HepG2 (cell line): Measurements from ENCODE around the gene GGA2. TPM values are rescaled to one million over a fixed set of nuclear protein-coding genes. Genes with fewer than 3 reads are reported as not detected.

ENCODE experiments used
- ATAC-seq: fragments of 200-7000 bp; cut with Tn5 transposase; 3 replicates; pipeline ENCODE4 v1.9.1; 2020; ENCODE audit warnings: mild to moderate bottlenecking, moderate library complexity
- BruUV-seq: library from RNA; stranded (reverse); fragments of 400-500 nt; replicated peaks from 2 replicates; lab custom pipeline; 2021; lab: Mats Ljungman, UMichigan
- CTCF ChIA-PET: fragments of 300-600 bp; formaldehyde crosslinking; extraction: SDS; loops from one replicate; lab custom pipeline; 2021; ENCODE audit warnings: low total read pairs, inconsistent platforms, low intra/inter-chr PET ratio; lab: Yijun Ruan, JAX
- POLR2A ChIA-PET: fragments of 350-600 bp; sonication (Branson Sonifier 250); formaldehyde crosslinking; loops from one replicate; lab custom pipeline; 2020; ENCODE audit warnings: antibody characterized with exemption, inconsistent platforms; lab: Yijun Ruan, JAX
- DNase-seq: peaks from one replicate; pipeline ENCODE4 v3.0.0-alpha.2; 2015; ENCODE audit warnings: low spot score
- FAIRE-seq: peaks from 3 replicates; lab custom pipeline; 2011; peaks lifted over from hg19 to GRCh38; lab: Jason Lieb, UNC
- H2AFZ ChIP-seq: one replicate; pipeline ENCODE4 v1.6.1; 2011; ENCODE audit warnings: low read length, inconsistent platforms
- H3K27ac ChIP-seq: fragments of 300-600 bp; 3 replicates; pipeline ENCODE4 v1.8.0; 2011; ENCODE audit warnings: mixed run types, mild to moderate bottlenecking, mixed read lengths, low read length, inconsistent platforms; ENCODE audit not compliant: insufficient read depth; ENCODE audit errors: extremely low read length
- H3K27me3 ChIP-seq, 2 experiments: fragments of 200-600 bp in 1 of 2; 2 replicates in 1 of 2; 3 replicates in 1 of 2; pipeline versions ENCODE4 v1.6.0 to v1.8.0; 2011; ENCODE audit warnings: low read length in 2 of 2, mild to moderate bottlenecking in 2 of 2, moderate library complexity in 2 of 2, inconsistent platforms in 1 of 2; ENCODE audit not compliant: insufficient read depth in 2 of 2, control insufficient read depth in 1 of 2
- H3K36me3 ChIP-seq, 2 experiments: fragments of 200-600 bp in 1 of 2; replicated peaks in 1 of 2; 2 replicates in 1 of 2; 3 replicates in 1 of 2; pipeline versions ENCODE4 v1.5.1 to v1.8.0; 2011; ENCODE audit warnings: low read length in 2 of 2, inconsistent platforms in 1 of 2; ENCODE audit not compliant: insufficient read depth in 2 of 2, control insufficient read depth in 1 of 2
- H3K4me1 ChIP-seq: 2 replicates; pipeline ENCODE4 v1.5.1; 2012; ENCODE audit warnings: low read length, inconsistent platforms; ENCODE audit not compliant: insufficient read depth
- H3K4me2 ChIP-seq: 2 replicates; pipeline ENCODE4 v1.6.0; 2011; ENCODE audit warnings: low read depth, low read length, inconsistent platforms
- H3K4me3 ChIP-seq, 3 experiments: fragments of 200-600 bp in 1 of 3; sonication (generic), shearing (Covaris generic) in 1 of 3; replicated peaks in 1 of 3; 2 replicates each; pipeline ENCODE4 v1.5.1; 2011 to 2016; ENCODE audit warnings: low read length in 3 of 3, inconsistent platforms in 2 of 3, low read depth in 2 of 3, mild to moderate bottlenecking in 2 of 3, control low read depth in 1 of 3, mixed read lengths in 1 of 3; ENCODE audit not compliant: insufficient read depth in 1 of 3
- H3K79me2 ChIP-seq: one replicate; pipeline ENCODE4 v1.6.1; 2011; ENCODE audit warnings: low read length, inconsistent platforms; ENCODE audit not compliant: insufficient read depth
- H3K9ac ChIP-seq: 2 replicates; pipeline ENCODE4 v1.6.0; 2011; ENCODE audit warnings: mild to moderate bottlenecking, low read depth, low read length, inconsistent platforms; ENCODE audit not compliant: insufficient read depth
- H3K9me3 ChIP-seq: 2 replicates; pipeline ENCODE4 v1.5.1; 2012; ENCODE audit warnings: mild to moderate bottlenecking, low read length
- H4K20me1 ChIP-seq: 2 replicates; pipeline ENCODE4 v1.6.0; 2011; ENCODE audit warnings: inconsistent platforms, mild to moderate bottlenecking, low read length, moderate library complexity; ENCODE audit not compliant: insufficient read depth
- CEBPB ChIP-seq: IDR thresholded peaks from 2 replicates; pipeline ENCODE4 v1.6.1; 2011; ENCODE audit warnings: low read depth, low read length, improper control_type of control experiment, borderline replicate concordance
- ELK4 ChIP-seq: sonication (generic); formaldehyde crosslinking; IDR thresholded peaks from 2 replicates; pipeline ENCODE4 v1.9.0; 2021; ENCODE audit warnings: missing genetic modification reagents, borderline replicate concordance
- MYC ChIP-seq: sonication (generic); formaldehyde crosslinking; IDR thresholded peaks from 2 replicates; pipeline ENCODE4 v1.9.0; 2021; ENCODE audit warnings: missing genetic modification reagents, borderline replicate concordance
- NFIB ChIP-seq: sonication (generic); formaldehyde crosslinking; IDR thresholded peaks from 2 replicates; pipeline ENCODE4 v1.9.0; 2021; ENCODE audit warnings: missing genetic modification reagents, mild to moderate bottlenecking, borderline replicate concordance
- RAD51 ChIP-seq: fragments of 450-650 bp; IDR thresholded peaks from 2 replicates; pipeline ENCODE4 v1.6.1; 2016; ENCODE audit warnings: borderline replicate concordance
- SIN3B ChIP-seq: fragments of 150-350 bp; IDR thresholded peaks from 2 replicates; pipeline ENCODE4 v1.6.1; 2014; ENCODE audit warnings: low read length
- SPEN ChIP-seq: sonication (generic); formaldehyde crosslinking; IDR thresholded peaks from 2 replicates; pipeline ENCODE4 v1.5.1; 2020; ENCODE audit warnings: low read depth, mild to moderate bottlenecking, missing genetic modification reagents
- TMF1 ChIP-seq: sonication (generic); formaldehyde crosslinking; IDR thresholded peaks from 2 replicates; pipeline ENCODE4 v1.8.1; 2022; ENCODE audit warnings: low read depth, missing genetic modification reagents
- ZFP36 ChIP-seq: fragments of 150-350 bp; IDR thresholded peaks from 2 replicates; pipeline ENCODE4 v1.6.1; 2018; ENCODE audit warnings: borderline replicate concordance, low read length, low read depth; ENCODE audit not compliant: partially characterized antibody
- ZNF260 ChIP-seq: sonication (generic); formaldehyde crosslinking; IDR thresholded peaks from 2 replicates; pipeline ENCODE4 v1.4.0; 2020; ENCODE audit warnings: missing genetic modification reagents, low read depth, mild to moderate bottlenecking, borderline replicate concordance
- ZNF317 ChIP-seq: sonication (generic); formaldehyde crosslinking; IDR thresholded peaks from 2 replicates; pipeline ENCODE4 v1.5.0; 2020; ENCODE audit warnings: mild to moderate bottlenecking, missing genetic modification reagents
- WGBS: methylation state at CpG from one replicate; pipeline ENCODE4 v1.1.6; 2017; ENCODE audit warnings: low lambda C conversion rate; 5-methylcytosine and 5-hydroxymethylcytosine counted together
- in situ Hi-C: cut with HindIII; loops from 2 replicates; pipeline ENCODE4 v1.10.0; 2017; ENCODE audit warnings: low pct_unique_long_range_greater_than_20kb; ENCODE audit not compliant: extremely low pct_ligation_motif_present
- intact Hi-C: fragments of 100-400 bp; cut with micrococcal nuclease; formaldehyde crosslinking; loops from one replicate; pipeline ENCODE4 v1.10.0; 2022; ENCODE audit not compliant: unreplicated experiment
- polyA plus RNA-seq, 8 experiments: library from polyadenylated mRNA; depleted of rRNA in 3 of 8; stranded (reverse) in 7 of 8; unstranded in 1 of 8; fragments of >200 nt; fragmentation: Illumina TruSeq in 4 of 8; extraction: Trizol in 4 of 8; gene quantifications; 2 replicates each; pipeline versions ENCODE4 v1.2.1 to v1.2.3, GENCODE V29; 2011 to 2016; ENCODE audit warnings: low read depth in 4 of 8, missing spikeins in 1 of 8, mixed read lengths in 1 of 8; ENCODE audit not compliant: insufficient read depth in 1 of 8
- total RNA-seq, 5 experiments: library from RNA; depleted of rRNA; stranded (reverse); fragments of >200 nt; fragmentation: Illumina TruSeq; extraction: Trizol; gene quantifications; 2 replicates each; pipeline ENCODE4 v1.2.3, GENCODE V29; 2016; ENCODE audit warnings: low read depth in 1 of 5
- TF ChIP-seq, protein P1 (sequence below): sonication (generic); formaldehyde crosslinking; conservative IDR thresholded peaks from 2 replicates; pipeline ENCODE4 v1.4.0; 2020; ENCODE audit warnings: missing genetic modification reagents
- TF ChIP-seq, protein P2 (sequence below): sonication (generic); formaldehyde crosslinking; IDR thresholded peaks from 2 replicates; pipeline ENCODE4 v1.8.0; 2022; ENCODE audit warnings: mild to moderate bottlenecking, missing genetic modification reagents, moderate library complexity

Gene GGA2
- total and polyA plus RNA-seq, 2 of the 13 experiments (the other 11 are each of a cell fraction or from before 2014, with no cell fraction given): 51.5 to 69.8 TPM

DNA sequence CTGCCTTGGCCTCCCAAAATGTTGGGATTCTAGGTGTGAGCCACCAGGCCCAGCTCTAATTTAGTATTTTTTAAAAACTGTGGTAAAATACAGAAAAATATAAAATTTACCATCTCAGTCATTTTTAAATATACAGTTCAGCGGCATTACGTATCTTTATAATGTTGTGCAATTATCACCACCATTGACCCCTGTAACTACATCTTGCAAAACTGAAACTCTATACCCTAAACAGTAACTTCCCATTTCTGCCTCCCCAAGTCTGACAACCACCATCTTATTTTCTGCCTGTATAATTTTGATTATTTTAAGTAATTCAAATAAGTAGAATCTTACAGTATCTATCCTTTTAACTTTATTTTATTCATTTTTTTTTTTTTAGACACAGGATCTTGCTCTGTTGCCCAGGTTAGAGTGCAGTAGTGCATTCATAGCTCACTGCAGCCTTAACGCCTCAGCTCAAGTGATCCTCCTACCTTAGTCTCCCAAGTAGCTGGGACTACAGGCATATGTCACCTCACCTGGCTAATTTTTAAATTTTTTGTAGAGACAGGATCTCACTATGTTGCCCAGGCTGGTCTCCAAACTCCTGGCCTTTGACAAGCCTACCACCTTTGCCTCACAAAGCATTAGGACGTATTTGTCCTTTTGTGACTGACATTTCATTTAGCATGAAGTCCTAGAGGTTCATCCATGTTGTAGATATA lies 10.9 kb upstream of the GGA2 start:
- in situ Hi-C loops: no loop called here
- Histone ChIP-seq H3K27me3 (no peaks in the 10 kb centered on the region), H4K20me1 (no peaks in the 10 kb centered on the region), H3K79me2 (no peaks in the 10 kb centered on the region), H2AFZ (no peak overlapping the region), H3K27ac (no peak overlapping the region), H3K9me3 (no peaks in the 10 kb centered on the region), H3K4me3 (no peak overlapping the region), H3K9ac (no peak overlapping the region), H3K36me3 (peaks cover 32 to 49% of the 10 kb centered on the region in 2 experiments), H3K4me1 (no peaks in the 10 kb centered on the region), H3K4me2 (no peak overlapping the region)
- DNase-seq (no peak), FAIRE-seq (no peak), ATAC-seq (no peak)
- intact Hi-C loops: no loop called here
- CTCF ChIA-PET: no interaction called here
- 95% methylated on average over 4 of the region's 4 CpGs for WGBS
- TF ChIP-seq CEBPB (peak; percentile 56; the same call in 1 of the 2 replicates), NFIB (CRISPR knock-in tag) (no peak)
- POLR2A ChIA-PET: no interaction called here
- no TSS peak for BruUV-seq

DNA sequence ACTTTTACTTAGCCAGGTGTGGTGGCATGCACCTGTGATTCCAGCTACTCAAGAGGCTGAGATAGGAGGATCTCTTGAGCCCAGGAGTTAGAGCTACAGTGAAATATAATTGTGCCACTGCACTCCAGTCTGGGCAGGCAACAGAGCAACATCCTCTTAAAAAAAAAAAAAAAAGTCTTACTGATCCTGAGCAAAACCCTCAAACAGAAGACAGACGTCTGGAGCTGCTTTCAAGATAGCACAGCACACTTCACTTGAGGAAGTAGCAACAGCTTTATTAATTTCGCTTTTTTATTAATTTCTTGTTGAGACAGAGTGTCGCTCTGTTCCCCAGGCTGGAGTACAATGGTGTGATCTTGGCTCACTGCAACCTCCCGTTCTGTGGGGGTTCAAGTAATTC lies 10.2 kb upstream of the GGA2 start:
- ChIA-PET CTCF (no interaction called here), POLR2A (interaction anchor here (0.8 kb wide), 1 partner anchor 37 kb away, joined by 4 read pairs; the partner anchor contains the start of genes EARS2 and UBFD1)
- Histone ChIP-seq H4K20me1 (no peaks in the 10 kb centered on the region), H3K9me3 (no peaks in the 10 kb centered on the region), H3K9ac (no peak overlapping the region), H3K79me2 (no peaks in the 10 kb centered on the region), H3K4me2 (no peak overlapping the region), H3K4me3 (no peak overlapping the region), H3K4me1 (no peaks in the 10 kb centered on the region), H2AFZ (no peak overlapping the region), H3K27ac (no peak overlapping the region), H3K27me3 (no peaks in the 10 kb centered on the region), H3K36me3 (peaks cover 31 to 49% of the 10 kb centered on the region in 2 experiments)
- 95% methylated on average over 4 of the region's 4 CpGs for WGBS
- no peak for TF ChIP-seq ELK4 (CRISPR knock-in tag)
- no peak for TF ChIP-seq ZFP36
- TF ChIP-seq ZNF260 (CRISPR knock-in tag): no peak
- TF ChIP-seq SIN3B: no peak
- TF ChIP-seq, protein P1, sequence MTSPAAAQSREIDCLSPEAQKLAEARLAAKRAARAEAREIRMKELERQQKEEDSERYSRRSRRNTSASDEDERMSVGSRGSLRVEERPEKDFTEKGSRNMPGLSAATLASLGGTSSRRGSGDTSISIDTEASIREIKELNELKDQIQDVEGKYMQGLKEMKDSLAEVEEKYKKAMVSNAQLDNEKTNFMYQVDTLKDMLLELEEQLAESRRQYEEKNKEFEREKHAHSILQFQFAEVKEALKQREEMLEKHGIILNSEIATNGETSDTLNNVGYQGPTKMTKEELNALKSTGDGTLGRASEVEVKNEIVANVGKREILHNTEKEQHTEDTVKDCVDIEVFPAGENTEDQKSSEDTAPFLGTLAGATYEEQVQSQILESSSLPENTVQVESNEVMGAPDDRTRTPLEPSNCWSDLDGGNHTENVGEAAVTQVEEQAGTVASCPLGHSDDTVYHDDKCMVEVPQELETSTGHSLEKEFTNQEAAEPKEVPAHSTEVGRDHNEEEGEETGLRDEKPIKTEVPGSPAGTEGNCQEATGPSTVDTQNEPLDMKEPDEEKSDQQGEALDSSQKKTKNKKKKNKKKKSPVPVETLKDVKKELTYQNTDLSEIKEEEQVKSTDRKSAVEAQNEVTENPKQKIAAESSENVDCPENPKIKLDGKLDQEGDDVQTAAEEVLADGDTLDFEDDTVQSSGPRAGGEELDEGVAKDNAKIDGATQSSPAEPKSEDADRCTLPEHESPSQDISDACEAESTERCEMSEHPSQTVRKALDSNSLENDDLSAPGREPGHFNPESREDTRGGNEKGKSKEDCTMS (CRISPR knock-in tag): no peak
- TF ChIP-seq ZNF317 (CRISPR knock-in tag): no peak
- no peak for TF ChIP-seq RAD51
- no peak for TF ChIP-seq SPEN (CRISPR knock-in tag)
- no peak for TF ChIP-seq MYC
- TF ChIP-seq TMF1 (CRISPR knock-in tag): no peak
- TF ChIP-seq, protein P2, sequence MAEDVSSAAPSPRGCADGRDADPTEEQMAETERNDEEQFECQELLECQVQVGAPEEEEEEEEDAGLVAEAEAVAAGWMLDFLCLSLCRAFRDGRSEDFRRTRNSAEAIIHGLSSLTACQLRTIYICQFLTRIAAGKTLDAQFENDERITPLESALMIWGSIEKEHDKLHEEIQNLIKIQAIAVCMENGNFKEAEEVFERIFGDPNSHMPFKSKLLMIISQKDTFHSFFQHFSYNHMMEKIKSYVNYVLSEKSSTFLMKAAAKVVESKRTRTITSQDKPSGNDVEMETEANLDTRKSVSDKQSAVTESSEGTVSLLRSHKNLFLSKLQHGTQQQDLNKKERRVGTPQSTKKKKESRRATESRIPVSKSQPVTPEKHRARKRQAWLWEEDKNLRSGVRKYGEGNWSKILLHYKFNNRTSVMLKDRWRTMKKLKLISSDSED (CRISPR knock-in tag): no peak
- FAIRE-seq: no peak
- no peak for ATAC-seq
- intact Hi-C loops (no loop called here), in situ Hi-C loops (no loop called here)
- no TSS peak for BruUV-seq
- no peak for DNase-seq
